T-helper 9 cell (primary cell): Measurements from ENCODE around the gene MARK4.

ENCODE experiments used
- DNase-seq: peaks from one replicate; pipeline ENCODE4 v3.0.0-alpha.2; 2020

Gene MARK4

GRCh38 chr19:45275370-45275971, 24.4 kb downstream of the MARK4 start:
- no peak for DNase-seq

GRCh38 chr19:45276284-45276687, 25.2 kb downstream of the MARK4 start:
- DNase-seq = no peak

- no peak for DNase-seq
Measured at GRCh38 chr19:45278087-45278486, 27.0 kb downstream of the MARK4 start.

GRCh38 chr19:45279587-45280192, 28.6 kb downstream of the MARK4 start:
- no peak for DNase-seq

GRCh38 chr19:45280471-45280961, 29.4 kb downstream of the MARK4 start:
- DNase-seq = no peak

GRCh38 chr19:45283443-45284033, 32.5 kb downstream of the MARK4 start:
- no peak for DNase-seq

- DNase-seq = no peak
Measured at GRCh38 chr19:45290381-45290931, 39.4 kb downstream of the MARK4 start.

- DNase-seq = no peak
Measured at GRCh38 chr19:45291834-45292233, 40.8 kb downstream of the MARK4 start.

- no peak for DNase-seq
Measured at GRCh38 chr19:45293682-45294081, 42.6 kb downstream of the MARK4 start.

- DNase-seq = no peak
Measured at GRCh38 chr19:45294291-45295029, 43.4 kb downstream of the MARK4 start.

- no peak for DNase-seq
Measured at GRCh38 chr19:45295873-45296272, 44.8 kb downstream of the MARK4 start.

- no peak for DNase-seq
Measured at GRCh38 chr19:45296355-45296754, 45.3 kb downstream of the MARK4 start.

- no peak for DNase-seq
Measured at GRCh38 chr19:45297674-45298073, 46.6 kb downstream of the MARK4 start.

GRCh38 chr19:45298264-45298663, 47.2 kb downstream of the MARK4 start:
- no peak for DNase-seq

GRCh38 chr19:45299719-45300118, 48.6 kb downstream of the MARK4 start:
- no peak for DNase-seq

- DNase-seq = no peak
Measured at GRCh38 chr19:45302416-45302815, 51.3 kb downstream of the MARK4 start.

GRCh38 chr19:45303269-45304060, 52.4 kb downstream of the MARK4 start:
- DNase-seq = no peak

GRCh38 chr19:45304141-45304926, 53.3 kb downstream of the MARK4 start:
- DNase-seq = no peak

- no peak for DNase-seq
Measured at GRCh38 chr19:45305007-45305406, 53.9 kb downstream of the MARK4 start.

- DNase-seq = no peak
Measured at GRCh38 chr19:45305421-45305820, 54.4 kb downstream of the MARK4 start.

- no peak for DNase-seq
Measured at GRCh38 chr19:45306040-45306439, 55.0 kb downstream of the MARK4 start.
